SK-N-SH (cell line): ENCODE data around the gene MPIG6B. TPM values are rescaled to one million over a fixed set of nuclear protein-coding genes. Genes with fewer than 3 reads are reported as not detected.

Experiments used
- CTCF ChIA-PET: fragments of 300-600, 350-600 bp; formaldehyde crosslinking; extraction: SDS; loops from one replicate; lab custom pipeline; 2021; lab: Yijun Ruan, JAX
- POLR2A ChIA-PET: fragments of 350-600 bp; sonication (Branson Sonifier 250); formaldehyde crosslinking; extraction: SDS; loops from one replicate; lab custom pipeline; 2020; ENCODE audit warnings: antibody characterized with exemption, inconsistent platforms; lab: Yijun Ruan, JAX
- DNase-seq: peaks from one replicate; pipeline ENCODE4 v3.0.0; 2012
- H2AFZ ChIP-seq: fragments of 200-600 bp; sonication (generic); 2 replicates; pipeline ENCODE4 v1.8.1; 2016; ENCODE audit warnings: antibody characterized with exemption, mild to moderate bottlenecking, low read depth
- H3F3A ChIP-seq: fragments of 200-600 bp; sonication (generic); replicated peaks from 2 replicates; pipeline ENCODE3; 2016; ENCODE audit warnings: antibody characterized with exemption, mild to moderate bottlenecking; ENCODE audit not compliant: insufficient read depth
- H3K27ac ChIP-seq, 2 experiments: fragments of 200-500 bp in 1 of 2; fragments of 200-600 bp in 1 of 2; sonication (Bioruptor generic) in 1 of 2; sonication (generic), shearing (Covaris generic) in 1 of 2; 2 replicates each; pipeline versions ENCODE4 v1.5.1 to v1.6.1; 2014 to 2016; ENCODE audit warnings: low read depth in 2 of 2, inconsistent platforms in 1 of 2, low read length in 1 of 2, mild to moderate bottlenecking in 1 of 2, mixed read lengths in 1 of 2
- H3K27me3 ChIP-seq: fragments of 200-600 bp; sonication (generic), shearing (Covaris generic); 2 replicates; pipeline ENCODE4 v1.6.1; 2016; ENCODE audit warnings: mixed run types; ENCODE audit not compliant: insufficient read depth
- H3K36me3 ChIP-seq, 2 experiments: fragments of 200-500 bp in 1 of 2; fragments of 200-600 bp in 1 of 2; sonication (Bioruptor generic) in 1 of 2; sonication (generic) in 1 of 2; replicated peaks in 1 of 2; 2 replicates each; pipeline versions ENCODE3 to v1.5.1; 2014 to 2016; ENCODE audit warnings: low read length in 1 of 2, mild to moderate bottlenecking in 1 of 2; ENCODE audit not compliant: insufficient read depth in 2 of 2, control insufficient read depth in 1 of 2
- H3K4me1 ChIP-seq, 2 experiments: fragments of 200-500 bp in 1 of 2; fragments of 200-600 bp in 1 of 2; sonication (Bioruptor generic) in 1 of 2; sonication (generic), shearing (Covaris generic) in 1 of 2; 2 replicates each; pipeline versions ENCODE4 v1.5.1 to v1.6.1; 2014 to 2016; ENCODE audit warnings: low read depth in 1 of 2, low read length in 1 of 2, mixed run types in 1 of 2; ENCODE audit not compliant: insufficient read depth in 2 of 2, control insufficient read depth in 1 of 2
- H3K4me2 ChIP-seq: fragments of 200-600 bp; sonication (generic), shearing (Covaris generic); 2 replicates; pipeline ENCODE4 v1.6.1; 2017; ENCODE audit warnings: mixed run types
- H3K4me3 ChIP-seq, 2 experiments: fragments of 200-500 bp in 1 of 2; fragments of 200-600 bp in 1 of 2; sonication (Bioruptor generic) in 1 of 2; sonication (generic), shearing (Covaris generic) in 1 of 2; 2 replicates each; pipeline versions ENCODE4 v1.5.1 to v1.8.1; 2014 to 2016; ENCODE audit warnings: low read depth in 2 of 2, inconsistent platforms in 1 of 2, low read length in 1 of 2, mild to moderate bottlenecking in 1 of 2, mixed read lengths in 1 of 2, moderate library complexity in 1 of 2
- H3K79me2 ChIP-seq: fragments of 200-600 bp; sonication (generic); 2 replicates; pipeline ENCODE4 v1.8.1; 2017; ENCODE audit warnings: mild to moderate bottlenecking; ENCODE audit not compliant: insufficient read depth
- H3K9ac ChIP-seq: fragments of 200-600 bp; sonication (generic); 2 replicates; pipeline ENCODE4 v1.6.1; 2017; ENCODE audit warnings: mixed run types
- H3K9me2 ChIP-seq: fragments of 200-600 bp; sonication (generic); 2 replicates; pipeline ENCODE4 v1.6.1; 2017; ENCODE audit warnings: mixed run types
- H3K9me3 ChIP-seq: fragments of 200-600 bp; sonication (generic); 2 replicates; pipeline ENCODE4 v1.6.1; 2017; ENCODE audit warnings: mixed run types, mild to moderate bottlenecking, moderate library complexity
- H4K20me1 ChIP-seq: fragments of 200-600 bp; sonication (generic); 2 replicates; pipeline ENCODE4 v1.6.1; 2017; ENCODE audit warnings: mild to moderate bottlenecking, mixed run types; ENCODE audit not compliant: insufficient read depth
- ELF1 ChIP-seq: IDR thresholded peaks from 2 replicates; pipeline ENCODE4 v1.4.0; 2012
- EZH2phosphoT487 ChIP-seq: fragments of 200-600 bp; sonication (generic); IDR thresholded peaks from 2 replicates; pipeline ENCODE4 v1.6.1; 2017; ENCODE audit warnings: low read depth, mixed run types, mild to moderate bottlenecking, antibody characterized with exemption, moderate library complexity, borderline replicate concordance
- FOSL2 ChIP-seq: IDR thresholded peaks from 2 replicates; pipeline ENCODE4 v1.4.0; 2012; ENCODE audit warnings: low read depth, mild to moderate bottlenecking, moderate library complexity, borderline replicate concordance
- GABPA ChIP-seq: IDR thresholded peaks from 2 replicates; pipeline ENCODE4 v1.4.0; 2012; ENCODE audit warnings: low read depth, mild to moderate bottlenecking
- GATA2 ChIP-seq: sonication (generic); formaldehyde crosslinking; IDR thresholded peaks from 2 replicates; pipeline ENCODE4 v1.5.0; 2020; ENCODE audit warnings: mild to moderate bottlenecking, missing genetic modification reagents
- MEF2A ChIP-seq: IDR thresholded peaks from 2 replicates; pipeline ENCODE4 v1.4.0; 2012; ENCODE audit warnings: low read depth, borderline replicate concordance
- POLR2AphosphoS5 ChIP-seq: IDR thresholded peaks from 2 replicates; pipeline ENCODE4 v1.6.1; 2012; ENCODE audit warnings: low read depth, low read length
- RAD21 ChIP-seq: IDR thresholded peaks from 2 replicates; pipeline ENCODE4 v1.6.1; 2012; ENCODE audit warnings: mild to moderate bottlenecking, low read length
- RCOR1 ChIP-seq: fragments of 150-350 bp; IDR thresholded peaks from 2 replicates; pipeline ENCODE4 v1.6.1; 2017; ENCODE audit warnings: antibody characterized with exemption, low read length
- SMC3 ChIP-seq: IDR thresholded peaks from 2 replicates; pipeline ENCODE4 v1.6.1; 2012; ENCODE audit warnings: low read depth, low read length, improper control_type of control experiment
- TAF1 ChIP-seq: IDR thresholded peaks from 2 replicates; pipeline ENCODE4 v1.6.1; 2012; ENCODE audit warnings: low read depth, mild to moderate bottlenecking, low read length, moderate library complexity, borderline replicate concordance
- YY1 ChIP-seq: IDR thresholded peaks from 2 replicates; pipeline ENCODE4 v1.4.0; 2012; ENCODE audit warnings: low read depth, mild to moderate bottlenecking
- WGBS: methylation state at CpG from one replicate; pipeline ENCODE4 v1.1.6; 2017; ENCODE audit warnings: low lambda C conversion rate; 5-methylcytosine and 5-hydroxymethylcytosine counted together
- polyA plus RNA-seq, 3 experiments: library from polyadenylated mRNA; depleted of rRNA; stranded (reverse); fragments of >200 nt; gene quantifications; 2 replicates each; pipeline ENCODE4 v1.2.3, GENCODE V29; 2012
- TF ChIP-seq, protein P1 (sequence below): fragments of 150-350 bp; IDR thresholded peaks from 2 replicates; pipeline ENCODE4 v1.6.1; 2017; ENCODE audit warnings: antibody characterized with exemption, low read length, low read depth, borderline replicate concordance
- TF ChIP-seq, protein P2 (sequence below): fragments of 150-350 bp; IDR thresholded peaks from 2 replicates; pipeline ENCODE4 v1.6.1; 2016; ENCODE audit warnings: mild to moderate bottlenecking, low read depth, low read length
- TF ChIP-seq, protein P3 (sequence below): IDR thresholded peaks from 2 replicates; pipeline ENCODE4 v1.4.0; 2012; ENCODE audit warnings: low read depth, borderline replicate concordance
- TF ChIP-seq, protein P4 (sequence below): IDR thresholded peaks from 2 replicates; pipeline ENCODE4 v1.4.0; 2012; ENCODE audit warnings: low read depth, borderline replicate concordance

MPIG6B gene
- polyA plus RNA-seq, 1 of the 3 experiments (the other 2 are of a cell fraction) = not detected

DNA sequence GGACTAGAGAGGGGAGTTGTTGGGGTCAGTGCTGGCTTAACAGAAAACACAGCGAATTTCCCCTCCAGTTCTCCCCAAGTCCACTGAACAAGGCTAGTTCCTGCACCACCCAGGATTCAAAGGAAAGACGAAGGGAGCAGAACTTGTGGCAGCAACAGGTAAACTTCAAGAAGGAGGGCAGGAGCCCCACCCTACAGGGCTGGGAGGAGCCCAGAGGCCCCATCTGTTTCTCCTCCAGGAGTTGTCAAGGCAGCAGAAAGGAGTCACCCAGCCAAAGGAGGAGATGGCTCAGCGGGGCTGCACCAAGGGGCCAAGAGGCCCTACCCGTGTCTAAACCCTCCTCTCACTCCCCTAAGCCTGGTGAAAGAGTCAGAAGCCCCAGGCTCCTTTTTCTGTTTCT lies 41.0 kb downstream of the MPIG6B start:
- no peaks in the 10 kb centered on the region for H4K20me1 ChIP-seq
- no peaks in the 10 kb centered on the region for H3K36me3 ChIP-seq
- no peak overlapping the region for H3K27ac ChIP-seq
- no peaks in the 10 kb centered on the region for H3K79me2 ChIP-seq
- H3K4me3 ChIP-seq = no peak overlapping the region
- TF ChIP-seq, protein P1, sequence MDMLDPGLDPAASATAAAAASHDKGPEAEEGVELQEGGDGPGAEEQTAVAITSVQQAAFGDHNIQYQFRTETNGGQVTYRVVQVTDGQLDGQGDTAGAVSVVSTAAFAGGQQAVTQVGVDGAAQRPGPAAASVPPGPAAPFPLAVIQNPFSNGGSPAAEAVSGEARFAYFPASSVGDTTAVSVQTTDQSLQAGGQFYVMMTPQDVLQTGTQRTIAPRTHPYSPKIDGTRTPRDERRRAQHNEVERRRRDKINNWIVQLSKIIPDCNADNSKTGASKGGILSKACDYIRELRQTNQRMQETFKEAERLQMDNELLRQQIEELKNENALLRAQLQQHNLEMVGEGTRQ = no peak
- TF ChIP-seq GATA2 (CRISPR knock-in tag) = no peak
- TF ChIP-seq FOSL2 = no peak
- TF ChIP-seq ELF1 = no peak
- H3K9me3 ChIP-seq = no peaks in the 10 kb centered on the region
- H3K4me2 ChIP-seq = no peak overlapping the region
- CTCF ChIA-PET = no interaction called here
- no peaks in the 10 kb centered on the region for H3K9me2 ChIP-seq
- no peaks in the 10 kb centered on the region for H3K27me3 ChIP-seq
- H3K9ac ChIP-seq = no peak overlapping the region
- peaks cover 2% of the 10 kb centered on the region for H3F3A ChIP-seq
- H3K4me1 ChIP-seq = peaks cover 0 to 8% of the 10 kb centered on the region in 2 experiments; a peak in 1 of 4 replicates
- DNase-seq = no peak
- no peak overlapping the region for H2AFZ ChIP-seq
- WGBS = 86% methylated on average over 3 of the region's 4 CpGs
- POLR2A ChIA-PET = no interaction called here

DNA sequence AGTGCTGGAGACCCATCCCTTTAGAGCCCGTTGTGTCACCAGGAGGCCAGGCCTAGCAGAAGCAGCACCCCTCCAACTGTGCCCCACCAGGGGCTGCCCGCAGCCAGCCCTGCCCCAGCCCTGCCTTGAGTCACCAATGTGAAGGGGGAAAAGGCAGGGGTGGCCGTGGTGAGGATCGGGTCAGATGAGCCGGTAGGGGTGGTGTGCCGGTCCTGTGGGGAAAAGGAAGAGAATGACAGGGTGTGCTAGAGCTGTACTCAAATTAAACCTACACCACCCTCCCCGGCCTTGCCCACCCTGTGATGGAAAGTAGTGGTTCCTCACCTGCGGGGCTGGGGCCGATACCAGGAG lies 42.4 kb downstream of the MPIG6B start:
- Histone ChIP-seq H3F3A (peaks cover 2% of the 10 kb centered on the region), H3K4me1 (peaks cover 0 to 8% of the 10 kb centered on the region in 2 experiments; a peak in 1 of 4 replicates), H3K9me2 (no peaks in the 10 kb centered on the region), H2AFZ (no peak overlapping the region), H3K27ac (no peak overlapping the region), H3K27me3 (no peaks in the 10 kb centered on the region)
- 79% methylated on average over 6 of the region's 9 CpGs for whole genome bisulfite sequencing
- DNase-seq = no peak
- TF ChIP-seq EZH2phosphoT487 (no peak), RCOR1 (no peak), RAD21 (no peak), FOSL2 (no peak), TAF1 (no peak), YY1 (no peak), GATA2 (CRISPR knock-in tag) (no peak), POLR2AphosphoS5 (no peak), GABPA (no peak), MEF2A (no peak), ELF1 (no peak), SMC3 (no peak)
- TF ChIP-seq, protein P2, sequence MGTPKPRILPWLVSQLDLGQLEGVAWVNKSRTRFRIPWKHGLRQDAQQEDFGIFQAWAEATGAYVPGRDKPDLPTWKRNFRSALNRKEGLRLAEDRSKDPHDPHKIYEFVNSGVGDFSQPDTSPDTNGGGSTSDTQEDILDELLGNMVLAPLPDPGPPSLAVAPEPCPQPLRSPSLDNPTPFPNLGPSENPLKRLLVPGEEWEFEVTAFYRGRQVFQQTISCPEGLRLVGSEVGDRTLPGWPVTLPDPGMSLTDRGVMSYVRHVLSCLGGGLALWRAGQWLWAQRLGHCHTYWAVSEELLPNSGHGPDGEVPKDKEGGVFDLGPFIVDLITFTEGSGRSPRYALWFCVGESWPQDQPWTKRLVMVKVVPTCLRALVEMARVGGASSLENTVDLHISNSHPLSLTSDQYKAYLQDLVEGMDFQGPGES = no peak
- TF ChIP-seq, protein P3, sequence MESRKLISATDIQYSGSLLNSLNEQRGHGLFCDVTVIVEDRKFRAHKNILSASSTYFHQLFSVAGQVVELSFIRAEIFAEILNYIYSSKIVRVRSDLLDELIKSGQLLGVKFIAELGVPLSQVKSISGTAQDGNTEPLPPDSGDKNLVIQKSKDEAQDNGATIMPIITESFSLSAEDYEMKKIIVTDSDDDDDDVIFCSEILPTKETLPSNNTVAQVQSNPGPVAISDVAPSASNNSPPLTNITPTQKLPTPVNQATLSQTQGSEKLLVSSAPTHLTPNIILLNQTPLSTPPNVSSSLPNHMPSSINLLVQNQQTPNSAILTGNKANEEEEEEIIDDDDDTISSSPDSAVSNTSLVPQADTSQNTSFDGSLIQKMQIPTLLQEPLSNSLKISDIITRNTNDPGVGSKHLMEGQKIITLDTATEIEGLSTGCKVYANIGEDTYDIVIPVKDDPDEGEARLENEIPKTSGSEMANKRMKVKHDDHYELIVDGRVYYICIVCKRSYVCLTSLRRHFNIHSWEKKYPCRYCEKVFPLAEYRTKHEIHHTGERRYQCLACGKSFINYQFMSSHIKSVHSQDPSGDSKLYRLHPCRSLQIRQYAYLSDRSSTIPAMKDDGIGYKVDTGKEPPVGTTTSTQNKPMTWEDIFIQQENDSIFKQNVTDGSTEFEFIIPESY = no peak
- TF ChIP-seq, protein P4, sequence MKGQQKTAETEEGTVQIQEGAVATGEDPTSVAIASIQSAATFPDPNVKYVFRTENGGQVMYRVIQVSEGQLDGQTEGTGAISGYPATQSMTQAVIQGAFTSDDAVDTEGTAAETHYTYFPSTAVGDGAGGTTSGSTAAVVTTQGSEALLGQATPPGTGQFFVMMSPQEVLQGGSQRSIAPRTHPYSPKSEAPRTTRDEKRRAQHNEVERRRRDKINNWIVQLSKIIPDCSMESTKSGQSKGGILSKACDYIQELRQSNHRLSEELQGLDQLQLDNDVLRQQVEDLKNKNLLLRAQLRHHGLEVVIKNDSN = no peak
- TF ChIP-seq, all 33 proteins: peak for 0
- H3K4me2 ChIP-seq = no peak overlapping the region
- H3K9me3 ChIP-seq = no peaks in the 10 kb centered on the region
- H4K20me1 ChIP-seq = no peaks in the 10 kb centered on the region
- H3K9ac ChIP-seq = no peak overlapping the region
- H3K4me3 ChIP-seq = no peak overlapping the region
- CTCF ChIA-PET = interaction anchor here (0.7 to 2.3 kb wide), 5 partner anchors 26 to 98 kb away, joined by 3 to 12 read pairs (median 5); partner anchors contain the start of gene DDAH2
- no peaks in the 10 kb centered on the region for H3K36me3 ChIP-seq
- POLR2A ChIA-PET = interaction anchor here (0.6 to 1.2 kb wide), 2 partner anchors 24 to 50 kb away, joined by 3 read pairs; partner anchors contain the start of genes HSPA1A and HSPA1L
- H3K79me2 ChIP-seq = no peaks in the 10 kb centered on the region
